Measurements from ENCODE around the gene TTC9B.
"Not testable (repeated sequence)": the region's sequence is repeated elsewhere in the genome, so short reads cannot be mapped to it uniquely, and the experiment has no call there.

Gene TTC9B

GRCh38 chr19:40170303-40170989, 47.7 kb downstream of the TTC9B start:
- DNase-seq (ENCODE audit: low read depth), result not testable (repeated sequence)

GRCh38 chr19:40169482-40170302, 48.5 kb downstream of the TTC9B start:
- DNase-seq (ENCODE audit: low read depth), result not testable (repeated sequence)

All from T follicular helper cell (primary cell).